Measurements from ENCODE around the gene IFITM1.
"Not testable (repeated sequence)": the region's sequence is repeated elsewhere in the genome, so short reads cannot be mapped to it uniquely, and the experiment has no call there.

Gene IFITM1

GRCh38 chr11:308740-309665, 4.8 kb upstream of the IFITM1 start:
- not testable (repeated sequence) for DNase-seq (ENCODE audit: low spot score)

- DNase-seq (ENCODE audit: low spot score) = not testable (repeated sequence)
Measured at GRCh38 chr11:309979-310572, 3.8 kb upstream of the IFITM1 start.

- not testable (repeated sequence) for DNase-seq (ENCODE audit: low spot score)
Measured at GRCh38 chr11:311013-311748, 2.7 kb upstream of the IFITM1 start.

- DNase-seq (ENCODE audit: low spot score) = no peak
Measured at GRCh38 chr11:312092-312816, 1.6 kb upstream of the IFITM1 start.

- no peak for DNase-seq (ENCODE audit: low spot score)
Measured at GRCh38 chr11:313304-313786, 495 bp upstream of the IFITM1 start.

- not testable (repeated sequence) for DNase-seq (ENCODE audit: low spot score)
Measured at GRCh38 chr11:314554-314875, 675 bp downstream of the IFITM1 start.

- no peak for DNase-seq (ENCODE audit: low spot score)
Measured at GRCh38 chr11:315051-315481, 1.2 kb downstream of the IFITM1 start.

GRCh38 chr11:315516-315994, 1.7 kb downstream of the IFITM1 start:
- no peak for DNase-seq (ENCODE audit: low spot score)

- no peak for DNase-seq (ENCODE audit: low spot score)
Measured at GRCh38 chr11:316031-316701, 2.3 kb downstream of the IFITM1 start.

GRCh38 chr11:316891-317301, 3.1 kb downstream of the IFITM1 start:
- no peak for DNase-seq (ENCODE audit: low spot score)

- DNase-seq (ENCODE audit: low spot score) = not testable (repeated sequence)
Measured at GRCh38 chr11:317668-318404, 4.0 kb downstream of the IFITM1 start.

- not testable (repeated sequence) for DNase-seq (ENCODE audit: low spot score)
Measured at GRCh38 chr11:318405-319120, 4.7 kb downstream of the IFITM1 start.

GRCh38 chr11:319121-319887, 5.5 kb downstream of the IFITM1 start:
- not testable (repeated sequence) for DNase-seq (ENCODE audit: low spot score)

GRCh38 chr11:319888-320273, 6.0 kb downstream of the IFITM1 start:
- DNase-seq (ENCODE audit: low spot score) = not testable (repeated sequence)

- no peak for DNase-seq (ENCODE audit: low spot score)
Measured at GRCh38 chr11:324156-324555, 10.3 kb downstream of the IFITM1 start.

GRCh38 chr11:324593-325517, 11.0 kb downstream of the IFITM1 start:
- DNase-seq (ENCODE audit: low spot score) = not testable (repeated sequence)

- no peak for DNase-seq (ENCODE audit: low spot score)
Measured at GRCh38 chr11:325796-326591, 12.2 kb downstream of the IFITM1 start.
